Measurements from ENCODE around the gene ABLIM1. TPM values are rescaled to one million over a fixed set of nuclear protein-coding genes. Genes with fewer than 3 reads are reported as not detected.

Gene ABLIM1
- total and polyA plus RNA-seq, 8 donors = 28.1 to 276 (median 92.9) TPM

DNA sequence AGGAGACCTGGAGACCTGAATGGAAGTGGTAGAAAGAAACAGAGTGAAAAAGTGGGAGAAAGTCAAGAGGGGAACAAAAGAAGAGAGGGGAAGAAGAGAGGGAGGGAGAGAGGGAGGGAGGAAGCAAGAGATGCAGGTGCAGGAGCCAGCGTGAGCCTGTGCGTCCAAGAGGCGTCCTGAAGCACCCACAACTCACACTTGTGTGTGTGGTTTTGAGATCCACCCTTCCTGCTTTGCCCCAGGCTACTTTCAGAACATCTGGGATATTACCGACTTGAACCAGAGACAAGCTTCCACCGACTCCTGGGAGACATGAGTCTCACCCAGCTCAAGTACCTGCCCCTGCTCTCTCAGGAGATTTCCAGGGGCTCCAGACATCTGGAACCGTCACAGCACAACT, 263.5 kb downstream of the ABLIM1 start:
- H3K27ac ChIP-seq = peak overlapping the region in 1 of 5 donors; percentile 30
- H3K9me3 ChIP-seq = no peaks in the 10 kb centered on the region
- no peak for TF ChIP-seq POLR2AphosphoS5 (IDR thresholded peaks at IDR 0.05)
- TF ChIP-seq EP300 (IDR thresholded peaks at IDR 0.05) = no peak
- no peak for DNase-seq
- peaks cover 0 to 52% (median 34%) of the 10 kb centered on the region in 4 donors for H3K4me1 ChIP-seq
- H3K27me3 ChIP-seq = peaks cover 0 to 8% (median 0%) of the 10 kb centered on the region in 3 donors
- intact Hi-C loops (cut with DNase I; ENCODE audit: low total_unique reads) = no loop called here
- no peaks in the 10 kb centered on the region for H3K36me3 ChIP-seq
- H3K4me3 ChIP-seq = no peak overlapping the region
- 77 to 90% (median 89%) methylated on average over 6 of the region's 6 CpGs for WGBS, 5 donors

- intact Hi-C loops (cut with DNase I; ENCODE audit: low total_unique reads) = no loop called here
- 71 to 97% (median 93%) methylated on average over 7 of the region's 7 CpGs for WGBS, 5 donors
- DNase-seq = no peak
- no peak overlapping the region for H3K4me3 ChIP-seq
- H3K9me3 ChIP-seq = no peaks in the 10 kb centered on the region
- H3K27ac ChIP-seq = peak overlapping the region in 2 of 5 donors; percentile 30 to 38
- no peaks in the 10 kb centered on the region for H3K36me3 ChIP-seq
- TF ChIP-seq POLR2A (IDR thresholded peaks at IDR 0.05) = no peak
- TF ChIP-seq POLR2AphosphoS5 (IDR thresholded peaks at IDR 0.05) = no peak
- TF ChIP-seq EP300 (IDR thresholded peaks at IDR 0.05) = no peak
- no peak for TF ChIP-seq CTCF (IDR thresholded peaks at IDR 0.05)
- peaks cover 0 to 8% (median 0%) of the 10 kb centered on the region in 3 donors for H3K27me3 ChIP-seq
- peaks cover 0 to 54% (median 33%) of the 10 kb centered on the region in 4 donors for H3K4me1 ChIP-seq
Observed at GRCh38 chr10:114393886-114394285, 264.2 kb downstream of the ABLIM1 start.

- H3K9me3 ChIP-seq = no peaks in the 10 kb centered on the region
- 54 to 73% (median 69%) methylated on average over 11 of the region's 11 CpGs for WGBS, 5 donors
- H3K27ac ChIP-seq = peak overlapping the region in 3 of 5 donors; percentile 34 to 40 (median 38)
- H3K4me3 ChIP-seq = no peak overlapping the region
- peaks cover 0 to 8% (median 0%) of the 10 kb centered on the region in 3 donors for H3K27me3 ChIP-seq
- intact Hi-C loops (cut with DNase I; ENCODE audit: low total_unique reads) = no loop called here
- peak in 1 of 2 donors; percentile 34 for DNase-seq
- TF ChIP-seq POLR2AphosphoS5 (IDR thresholded peaks at IDR 0.05) (no peak), EP300 (IDR thresholded peaks at IDR 0.05) (no peak), POLR2A (IDR thresholded peaks at IDR 0.05) (no peak), CTCF (IDR thresholded peaks at IDR 0.05) (no peak)
- no peaks in the 10 kb centered on the region for H3K36me3 ChIP-seq
- H3K4me1 ChIP-seq = peaks cover 0 to 51% (median 32%) of the 10 kb centered on the region in 4 donors
Observed at GRCh38 chr10:114393482-114393881, 264.6 kb downstream of the ABLIM1 start.

- Histone ChIP-seq H3K27me3 (peaks cover 0 to 8% (median 0%) of the 10 kb centered on the region in 3 donors), H3K9me3 (no peaks in the 10 kb centered on the region), H3K4me1 (peaks cover 0 to 41% (median 27%) of the 10 kb centered on the region in 4 donors), H3K4me3 (no peak overlapping the region), H3K36me3 (no peaks in the 10 kb centered on the region), H3K27ac (no peak overlapping the region)
- 62 to 81% (median 76%) methylated on average over 5 of the region's 5 CpGs for WGBS, 5 donors
- intact Hi-C loops (cut with DNase I; ENCODE audit: low total_unique reads) = no loop called here
- TF ChIP-seq EP300 (IDR thresholded peaks at IDR 0.05) (no peak), POLR2A (IDR thresholded peaks at IDR 0.05) (no peak), CTCF (IDR thresholded peaks at IDR 0.05) (no peak), POLR2AphosphoS5 (IDR thresholded peaks at IDR 0.05) (no peak)
- DNase-seq = peak in 1 of 2 donors; percentile 43
Observed at GRCh38 chr10:114392112-114392835, 265.8 kb downstream of the ABLIM1 start.

- H3K4me1 ChIP-seq = peaks cover 0 to 34% (median 26%) of the 10 kb centered on the region in 4 donors
- no peak overlapping the region for H3K4me3 ChIP-seq
- H3K9me3 ChIP-seq = no peaks in the 10 kb centered on the region
- H3K27me3 ChIP-seq = peaks cover 0 to 8% (median 0%) of the 10 kb centered on the region in 3 donors
- no peaks in the 10 kb centered on the region for H3K36me3 ChIP-seq
- 81 to 92% (median 83%) methylated on average over 5 of the region's 5 CpGs for WGBS, 5 donors
- TF ChIP-seq EP300 (IDR thresholded peaks at IDR 0.05) = no peak
- no peak for TF ChIP-seq POLR2A (IDR thresholded peaks at IDR 0.05)
- TF ChIP-seq CTCF (IDR thresholded peaks at IDR 0.05) = no peak
- TF ChIP-seq POLR2AphosphoS5 (IDR thresholded peaks at IDR 0.05) = no peak
- DNase-seq = no peak
- intact Hi-C loops (cut with DNase I; ENCODE audit: low total_unique reads) = no loop called here
- no peak overlapping the region for H3K27ac ChIP-seq
Observed at GRCh38 chr10:114391599-114391998, 266.5 kb downstream of the ABLIM1 start.
